NCI-H226 (cell line): ENCODE measurements around the gene DLG3.
"Not testable (repeated sequence)": the region's sequence is repeated elsewhere in the genome, so short reads cannot be mapped to it uniquely, and the experiment has no call there.

ENCODE experiments used
- DNase-seq: peaks from one replicate; pipeline ENCODE4 v3.0.0-alpha.2; 2015

The DLG3 gene

DNA sequence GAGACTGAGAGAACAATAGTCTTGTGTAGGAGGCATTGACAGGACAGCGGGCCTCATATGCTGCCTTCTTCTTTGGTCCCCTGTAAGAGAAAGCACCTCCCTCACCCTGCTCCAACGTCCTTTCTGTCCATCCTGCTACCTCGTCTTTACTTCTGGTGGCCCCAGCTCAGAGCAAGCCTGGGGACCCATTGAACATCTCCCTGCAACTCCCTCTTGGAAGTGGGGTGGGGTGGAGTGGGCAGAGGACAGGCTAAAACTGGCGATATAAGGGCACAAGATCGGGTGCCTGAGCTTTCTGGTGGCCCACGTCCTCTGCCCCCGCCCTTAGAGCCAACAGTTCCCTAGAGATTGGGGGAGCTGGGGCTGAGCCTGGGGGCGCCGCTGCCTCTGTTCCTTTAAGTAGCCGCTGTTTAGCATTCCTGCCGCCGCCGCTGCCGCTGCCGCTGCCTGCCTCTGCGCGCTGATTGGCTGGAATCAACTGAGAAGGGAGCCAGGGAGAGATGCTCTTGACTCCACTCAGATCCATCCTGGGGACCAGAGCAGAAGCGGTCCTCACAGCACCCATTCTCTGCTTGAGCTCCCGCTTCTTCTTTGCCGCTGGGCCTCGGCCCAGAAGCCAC is at the start of gene DLG3:
TSS of gene DLG3 (plus strand) at position 510 of the 620 bp plus-strand sequence. CDS start 367 bp downstream, outside the sequence.
- no peak for DNase-seq

DNA sequence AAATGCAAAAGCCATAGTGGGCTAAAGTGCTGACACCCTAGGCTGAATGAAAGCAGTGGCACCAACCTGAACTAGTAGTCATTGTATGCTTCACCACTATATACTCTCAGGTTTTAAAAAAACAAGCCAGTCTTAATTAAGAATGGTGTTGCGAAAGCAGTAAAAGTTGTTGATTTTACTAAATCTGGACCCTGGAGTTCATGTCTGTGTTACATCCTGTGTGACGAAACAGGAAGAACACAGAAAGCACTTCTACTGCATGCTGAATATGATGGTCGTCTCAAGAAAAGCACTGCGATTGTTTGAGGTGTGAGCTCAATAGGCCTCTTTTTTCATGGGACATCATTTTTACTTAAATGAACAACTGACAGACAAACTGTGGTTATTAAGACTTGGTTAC is 45.7 kb upstream of the DLG3 start:
- no peak for DNase-seq

DNA sequence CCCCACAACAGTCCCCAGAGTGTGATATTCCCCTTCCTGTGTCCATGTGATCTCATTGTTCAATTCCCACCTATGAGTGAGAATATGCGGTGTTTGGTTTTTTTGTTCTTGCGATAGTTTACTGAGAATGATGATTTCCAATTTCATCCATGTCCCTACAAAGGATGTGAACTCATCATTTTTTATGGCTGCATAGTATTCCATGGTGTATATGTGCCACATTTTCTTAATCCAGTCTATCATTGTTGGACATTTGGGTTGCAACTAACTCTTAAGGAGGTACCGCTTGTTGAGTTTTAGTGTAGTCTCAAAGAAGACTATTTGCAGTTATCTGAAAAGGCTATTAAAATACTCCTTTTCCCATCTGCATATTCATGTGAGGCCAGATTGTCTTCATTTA is 44.5 kb upstream of the DLG3 start:
- not testable (repeated sequence) for DNase-seq

DNA sequence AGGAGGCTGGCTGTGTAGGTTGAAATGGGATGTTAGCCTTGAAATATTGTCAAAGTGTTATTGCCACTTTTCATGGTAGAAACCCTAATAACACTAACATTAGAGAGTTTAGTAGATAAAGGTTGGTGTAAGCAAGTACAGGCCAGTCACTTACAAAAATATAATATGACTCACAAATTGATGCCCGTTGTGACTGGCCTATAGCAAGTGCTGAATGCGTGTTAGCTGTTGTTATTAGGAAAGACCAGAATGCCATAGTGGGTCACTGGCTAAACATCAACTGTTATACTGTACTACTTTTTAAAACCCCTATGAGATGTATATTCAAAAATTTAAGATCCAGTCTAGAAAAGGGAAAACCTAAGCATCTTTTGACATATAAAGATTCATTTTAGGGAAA is 41.9 kb upstream of the DLG3 start:
- DNase-seq, result no peak

DNA sequence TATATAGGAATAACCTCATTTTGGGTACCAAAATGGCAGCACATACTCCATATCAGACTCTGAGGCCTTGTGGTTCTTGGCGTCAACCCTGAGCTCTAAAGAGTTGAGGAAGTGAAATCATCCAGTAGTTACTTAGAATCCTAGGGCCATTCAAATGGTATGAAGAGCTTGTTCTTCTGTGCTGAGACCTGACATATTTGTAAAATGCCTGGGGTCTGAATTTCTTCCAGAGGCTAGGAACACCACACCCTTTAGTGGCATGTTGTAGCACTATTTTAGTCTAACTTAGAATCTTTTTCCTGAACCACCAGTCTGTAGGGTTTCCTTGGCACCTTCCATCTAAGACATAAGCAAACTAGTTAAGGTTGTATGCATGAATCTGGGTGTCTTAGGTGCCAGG is 39.6 kb upstream of the DLG3 start:
- DNase-seq, result no peak

DNA sequence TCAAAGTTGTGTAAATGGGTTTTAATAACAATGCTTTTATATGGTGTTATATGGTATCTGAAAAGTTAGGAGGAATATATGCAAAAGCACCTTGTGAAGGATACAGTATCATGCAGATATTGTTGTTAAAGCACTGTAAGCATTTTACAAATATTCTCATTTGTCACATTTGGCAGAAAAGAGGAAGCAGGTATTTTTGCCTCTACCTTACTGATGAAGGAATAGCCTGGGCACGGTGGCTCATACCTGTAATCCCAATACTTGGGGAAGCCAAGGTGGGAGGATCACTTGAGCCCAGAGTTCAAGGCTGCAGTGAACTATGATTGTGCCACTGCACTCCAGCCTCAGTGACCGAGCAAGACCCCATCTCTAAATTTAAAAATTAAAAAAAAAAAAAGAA is 33.7 kb upstream of the DLG3 start:
- no peak for DNase-seq

DNA sequence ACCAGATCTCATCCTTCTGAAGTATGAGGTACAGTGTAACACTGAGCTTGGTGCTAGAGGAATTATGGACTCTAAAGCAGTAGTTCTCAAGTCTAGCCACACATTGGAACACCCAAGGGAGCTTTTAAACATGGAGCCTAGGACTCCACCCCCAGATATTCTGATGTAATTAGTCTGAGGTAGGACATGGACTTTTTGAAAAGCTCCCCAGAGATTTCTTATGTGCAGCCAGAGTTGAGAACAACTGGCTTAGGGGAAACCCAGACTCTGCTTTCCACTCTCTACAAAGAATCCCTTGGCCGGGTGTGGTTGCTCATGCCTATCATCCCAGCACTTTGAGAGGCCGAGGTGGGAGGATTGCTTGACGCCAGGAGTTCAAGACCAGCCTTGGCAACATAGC is 33.2 kb upstream of the DLG3 start:
- no peak for DNase-seq

DNA sequence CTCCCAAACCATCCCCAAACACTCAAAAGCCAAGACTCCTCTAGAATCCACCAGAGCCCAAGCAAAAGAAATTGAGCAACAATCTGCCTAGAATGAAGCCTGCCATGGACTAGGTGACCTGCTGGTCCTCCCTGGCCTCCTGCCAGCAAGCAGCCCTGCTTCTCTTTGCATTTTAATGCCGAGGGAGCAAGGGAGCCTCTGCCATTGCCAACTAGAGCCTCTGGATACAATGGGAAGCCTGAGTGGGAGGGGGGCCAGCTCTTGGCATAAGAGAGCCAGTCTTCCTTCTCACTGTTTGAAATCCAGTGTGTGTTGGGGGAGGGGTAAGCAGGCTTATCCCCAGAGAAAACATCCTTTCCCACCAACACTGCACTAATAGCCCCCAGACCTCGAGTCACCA is 23.0 kb upstream of the DLG3 start:
- DNase-seq, result no peak

DNA sequence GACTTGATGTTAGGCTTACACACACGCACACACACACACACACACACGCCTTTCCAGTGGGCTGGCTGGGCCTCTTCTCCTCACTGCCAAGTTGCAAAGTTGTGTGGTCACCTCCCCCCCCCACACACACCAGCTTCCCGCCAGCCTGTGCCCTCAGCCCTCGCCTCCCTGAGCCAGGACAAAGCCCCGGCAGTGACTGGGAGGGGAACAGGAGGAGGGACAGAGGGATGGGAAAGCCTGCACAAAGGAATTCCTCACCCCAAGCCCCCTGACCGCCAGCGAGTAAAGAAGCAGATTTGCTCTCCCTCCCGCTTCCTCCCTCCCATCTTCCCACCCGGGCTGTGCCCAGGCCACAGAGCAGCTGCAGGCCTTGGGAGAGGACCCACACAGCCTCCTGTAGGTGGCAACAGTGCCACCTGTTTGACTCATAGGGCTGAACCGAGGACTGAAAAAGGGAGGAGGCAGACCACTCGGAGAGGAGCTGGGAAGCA is 21.7 kb upstream of the DLG3 start, which contains the start of gene GDPD2:
TSS of gene GDPD2 (plus strand) at position 464 of the 491 bp plus-strand sequence. CDS start 1,671 bp downstream, outside the sequence.
- DNase-seq, result no peak

DNA sequence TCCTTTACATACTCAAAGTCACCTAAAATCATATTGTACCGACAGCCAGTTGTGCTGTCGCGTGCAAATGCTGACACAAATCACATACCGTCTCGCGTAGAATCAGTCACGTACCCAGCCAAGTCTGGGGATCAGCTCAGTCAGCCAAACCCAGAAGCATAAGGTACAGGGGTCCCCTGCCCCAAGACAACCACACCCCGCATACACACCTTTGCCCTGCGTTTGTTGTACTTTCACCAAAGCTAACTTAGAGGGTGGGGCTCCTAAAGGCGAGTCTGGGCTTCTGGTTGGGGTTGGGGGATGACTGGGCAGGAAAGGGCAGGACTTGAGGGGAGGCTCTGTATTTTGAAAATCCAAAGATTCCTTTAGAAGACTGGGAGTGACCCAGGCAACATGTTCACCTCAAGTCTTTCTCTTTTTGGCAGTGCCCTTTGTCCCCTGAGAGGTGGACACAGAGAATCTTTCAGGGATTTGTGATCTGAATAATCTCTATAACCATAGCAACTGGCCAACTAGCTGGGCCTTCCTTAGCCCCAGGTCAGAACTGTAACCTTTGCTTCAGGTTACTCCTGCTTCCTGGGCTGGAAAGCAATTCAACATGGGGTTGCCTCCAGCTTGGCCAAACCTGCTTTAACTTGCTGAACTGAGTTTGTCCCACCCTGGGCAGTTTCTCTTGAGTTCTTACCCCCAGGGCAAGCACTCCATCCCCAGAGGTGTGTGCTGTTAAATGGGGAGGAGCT is 20.5 kb upstream of the DLG3 start:
- no peak for DNase-seq

DNA sequence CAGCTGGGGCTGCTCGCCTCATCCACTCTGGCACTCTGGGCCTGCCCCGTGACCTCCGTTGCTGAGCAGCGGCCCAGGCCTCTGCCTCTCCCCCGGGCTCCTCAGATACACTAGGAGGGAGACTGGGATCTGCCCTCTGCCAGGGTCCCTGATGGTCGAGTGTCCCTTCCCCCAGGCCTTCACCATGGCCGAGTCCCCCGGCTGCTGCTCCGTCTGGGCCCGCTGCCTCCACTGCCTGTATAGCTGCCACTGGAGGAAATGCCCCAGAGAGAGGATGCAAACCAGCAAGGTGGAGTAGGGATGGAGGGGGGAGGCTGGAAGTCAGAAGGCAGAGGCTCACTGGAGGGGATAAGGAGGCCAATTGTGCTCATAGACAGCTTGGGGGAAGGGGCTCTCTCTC is 19.8 kb upstream of the DLG3 start:
- DNase-seq, result no peak

DNA sequence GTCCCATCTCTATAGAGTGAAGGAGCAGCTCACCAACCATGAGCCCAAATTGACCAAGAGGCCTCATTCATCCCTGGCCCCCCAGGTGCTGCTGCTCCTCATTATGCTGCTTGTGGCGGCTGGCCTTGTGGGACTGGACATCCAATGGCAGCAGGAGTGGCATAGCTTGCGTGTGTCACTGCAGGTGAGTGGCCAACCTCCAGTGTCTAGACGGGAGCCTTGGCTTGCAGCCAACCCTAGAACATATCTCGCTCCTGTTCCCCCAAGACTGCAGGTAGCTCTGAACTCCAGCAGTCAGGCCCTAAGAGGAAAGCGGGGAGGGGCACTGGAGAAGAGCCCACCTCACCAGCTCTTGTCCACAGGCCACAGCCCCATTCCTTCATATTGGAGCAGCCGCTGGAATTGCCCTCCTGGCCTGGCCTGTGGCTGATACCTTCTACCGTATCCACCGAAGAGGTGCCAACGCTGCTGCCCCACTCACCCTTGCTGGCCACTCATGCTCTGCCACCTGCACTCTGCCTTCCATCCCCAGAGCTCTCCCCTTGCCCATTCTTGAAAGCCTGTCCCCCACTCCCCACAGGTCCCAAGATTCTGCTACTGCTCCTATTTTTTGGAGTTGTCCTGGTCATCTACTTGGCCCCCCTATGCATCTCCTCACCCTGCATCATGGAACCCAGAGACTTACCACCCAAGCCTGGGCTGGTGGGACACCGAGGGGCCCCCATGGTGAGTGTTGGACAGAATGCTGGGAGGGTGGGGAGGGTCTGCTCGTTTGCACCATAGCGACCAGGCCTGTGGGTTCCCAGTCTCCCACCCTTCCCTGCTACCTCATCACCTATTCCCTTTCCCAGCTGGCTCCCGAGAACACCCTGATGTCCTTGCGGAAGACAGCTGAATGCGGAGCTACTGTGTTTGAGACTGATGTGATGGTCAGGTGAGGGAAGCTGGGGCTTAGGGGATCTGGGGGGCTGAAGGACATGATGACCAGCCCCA is 18.1 kb upstream of the DLG3 start:
- no peak for DNase-seq

DNA sequence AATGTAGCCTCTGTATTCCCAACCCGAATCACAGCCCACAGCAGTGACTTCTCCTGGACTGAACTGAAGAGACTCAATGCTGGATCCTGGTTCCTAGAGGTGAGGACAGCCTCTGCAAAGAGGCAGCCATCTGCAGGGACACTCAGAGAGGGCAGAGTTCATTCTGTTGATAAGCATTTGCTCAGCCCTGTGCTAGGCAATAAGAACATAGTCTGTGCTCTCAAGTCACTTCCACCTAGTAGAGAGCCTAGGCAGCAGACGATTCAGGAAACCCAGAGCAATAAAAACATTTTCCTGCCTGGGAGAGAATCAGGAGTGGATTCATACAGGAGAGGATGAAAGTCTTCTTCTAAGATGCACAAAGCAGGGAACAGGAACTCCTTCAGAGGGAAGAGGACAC is 17.3 kb upstream of the DLG3 start:
- DNase-seq, result no peak

DNA sequence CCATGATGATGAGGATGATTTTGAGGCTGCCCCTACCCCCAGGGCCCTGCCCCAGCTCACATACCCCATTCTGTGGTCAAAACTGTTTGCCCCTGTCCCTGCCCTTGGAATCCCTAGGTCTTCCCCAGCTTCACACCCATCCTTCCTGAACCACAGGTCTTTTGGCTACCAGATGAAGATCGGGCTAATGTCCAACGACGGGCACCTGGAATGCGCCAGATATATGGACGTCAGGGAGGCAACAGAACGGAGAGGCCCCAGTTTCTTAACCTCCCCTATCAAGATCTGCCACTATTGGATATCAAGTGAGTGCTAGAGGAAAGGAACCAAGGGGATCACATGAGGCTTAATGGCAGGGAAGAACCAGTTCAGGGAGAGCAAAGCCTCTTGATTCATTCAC is 14.9 kb upstream of the DLG3 start:
- no peak for DNase-seq

DNA sequence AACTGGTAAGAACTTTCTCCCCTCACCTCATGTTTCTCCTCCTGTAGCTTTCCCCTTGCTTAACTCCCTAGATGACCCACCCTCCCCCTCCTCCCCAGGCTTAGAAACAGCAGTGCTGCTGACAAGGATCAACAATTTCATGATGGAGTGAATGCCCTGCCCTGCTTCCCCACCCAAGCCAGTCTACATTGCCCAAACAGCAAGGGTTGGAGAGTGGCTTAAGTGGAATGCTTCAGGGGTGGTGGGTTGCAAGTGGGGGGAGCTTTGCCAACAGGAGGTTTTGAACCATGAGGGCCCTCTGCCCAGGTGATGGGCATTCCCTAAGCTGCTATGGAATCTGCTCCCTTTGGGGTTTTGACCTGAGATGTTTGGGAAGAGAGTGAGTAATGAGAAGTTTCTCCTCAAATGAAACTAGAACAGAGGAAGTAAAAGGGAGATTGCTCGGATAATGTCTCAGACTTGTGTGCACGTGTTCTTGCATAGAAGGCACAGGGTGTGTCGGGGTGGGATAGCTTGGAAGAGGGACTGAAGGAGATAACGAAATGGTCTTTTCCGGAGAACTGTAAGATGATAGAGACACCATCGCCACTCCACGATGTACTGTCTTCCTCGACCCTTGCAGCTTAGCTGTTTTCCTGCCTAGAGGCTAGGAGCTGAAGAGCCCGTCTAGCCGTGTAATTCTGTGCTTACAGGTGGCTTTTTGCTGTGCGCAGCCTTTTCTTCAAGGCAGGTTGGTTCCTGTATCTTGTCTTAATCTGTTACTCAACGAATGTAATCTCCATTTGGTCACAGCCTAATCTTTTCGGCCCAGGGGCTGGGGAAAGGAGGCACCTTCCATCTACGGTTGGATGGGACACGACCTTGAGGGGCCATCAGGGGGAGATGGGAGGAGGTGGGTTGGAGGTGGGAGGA is 11.4 kb upstream of the DLG3 start:
- DNase-seq, result no peak

DNA sequence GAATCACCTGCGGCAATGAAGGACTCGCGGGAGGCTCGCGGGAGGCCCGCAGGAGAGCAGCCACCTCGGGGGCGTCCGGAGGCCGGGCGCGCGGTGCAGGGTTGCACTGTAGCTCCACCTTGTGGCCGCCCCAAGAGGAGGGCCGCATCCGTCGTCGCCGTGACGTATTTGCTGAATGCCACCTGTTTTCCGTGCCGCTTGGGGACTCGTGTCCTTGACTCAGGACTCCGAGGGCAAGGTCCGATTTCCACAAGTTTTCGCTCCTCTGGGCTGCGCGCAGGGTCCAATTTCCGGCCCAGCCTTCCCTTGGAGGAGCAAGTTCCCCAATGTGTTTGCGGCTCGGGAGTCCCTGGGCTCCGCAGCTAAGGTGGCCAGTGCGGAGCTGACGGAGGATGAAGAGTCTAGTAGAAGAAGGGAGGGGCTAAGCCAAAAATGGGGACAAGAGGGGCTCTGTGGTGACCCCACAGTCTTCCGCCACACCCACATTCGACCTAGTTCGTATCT is 10.7 kb upstream of the DLG3 start:
- DNase-seq, result no peak

DNA sequence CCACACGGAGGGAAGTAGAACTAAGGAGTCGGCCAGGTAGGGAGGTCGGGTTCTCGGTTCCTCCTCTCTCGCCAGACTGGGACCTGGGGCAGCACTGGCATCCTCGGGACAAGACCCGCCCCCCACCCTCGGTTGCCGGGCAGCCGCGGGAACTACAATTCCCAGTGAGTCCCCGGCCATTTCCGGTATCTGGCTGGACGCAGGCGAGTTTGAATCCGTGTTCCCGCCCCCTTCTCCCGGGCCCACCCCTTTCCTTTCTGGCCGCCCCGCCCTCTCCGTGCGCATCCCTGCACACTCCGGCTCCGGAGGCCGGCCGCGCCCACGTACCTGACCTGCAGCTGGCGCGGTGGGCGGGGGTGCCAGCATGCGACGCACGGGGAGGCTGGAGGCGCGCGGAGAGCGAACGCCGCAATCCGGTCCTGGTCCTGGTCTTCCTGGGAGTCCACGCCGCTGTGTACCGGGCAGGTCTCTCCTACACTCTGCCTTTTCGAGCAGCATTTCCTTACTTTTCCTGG is 10.2 kb upstream of the DLG3 start:
- DNase-seq, result peak; percentile 60

DNA sequence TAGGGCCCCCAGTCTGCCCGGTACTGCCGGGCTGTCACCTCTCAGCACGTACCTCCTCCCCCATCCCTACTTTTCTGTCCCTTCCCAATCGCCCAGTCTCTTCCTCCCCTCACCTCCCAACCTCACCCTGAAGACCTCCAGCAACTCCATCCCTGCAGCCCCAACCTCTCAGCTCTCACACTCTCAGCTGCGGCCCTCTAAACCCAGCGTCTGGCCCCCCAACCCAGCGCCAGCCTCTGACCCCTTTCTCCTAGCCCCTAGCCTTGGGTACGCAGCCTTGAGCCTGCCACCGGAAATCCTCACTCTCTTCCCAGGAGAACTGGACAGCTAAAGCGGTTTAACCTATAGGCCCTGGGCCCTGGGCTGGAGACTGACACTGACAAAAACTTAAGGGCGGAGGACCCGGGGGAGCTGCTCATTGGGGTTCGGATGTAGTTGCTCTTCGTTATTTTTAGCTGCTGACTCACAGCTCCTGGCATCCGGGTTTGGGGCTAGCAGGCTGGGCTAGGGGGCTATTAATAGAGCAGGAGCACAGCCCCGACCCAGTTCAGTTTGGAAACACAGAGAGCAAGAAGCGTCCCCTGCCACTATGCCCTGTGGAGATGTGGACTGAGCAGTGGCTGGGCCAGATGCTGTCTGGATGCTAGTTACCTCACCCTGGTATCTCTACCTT is 9.6 kb upstream of the DLG3 start:
- DNase-seq, result no peak

DNA sequence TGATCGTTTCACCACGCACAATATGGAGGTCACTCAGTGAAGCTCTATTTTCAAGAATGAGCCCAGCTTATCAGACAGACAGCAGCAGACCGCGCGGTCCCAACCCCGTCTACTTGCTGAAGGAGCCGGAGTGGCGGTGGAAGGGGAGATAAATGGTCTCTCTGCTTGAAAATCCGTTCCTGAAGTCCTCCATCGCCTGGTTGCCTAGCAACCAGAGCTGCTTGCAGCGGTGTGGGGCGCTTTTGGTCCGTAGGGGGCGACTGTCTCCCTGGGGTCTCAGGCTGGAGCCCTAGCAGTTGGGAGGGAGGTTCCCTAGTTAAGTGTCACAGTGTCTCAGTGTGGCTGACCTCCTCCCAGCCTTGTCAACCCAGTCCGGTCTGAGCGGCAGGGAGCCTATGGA is 8.3 kb upstream of the DLG3 start:
- no peak for DNase-seq

DNA sequence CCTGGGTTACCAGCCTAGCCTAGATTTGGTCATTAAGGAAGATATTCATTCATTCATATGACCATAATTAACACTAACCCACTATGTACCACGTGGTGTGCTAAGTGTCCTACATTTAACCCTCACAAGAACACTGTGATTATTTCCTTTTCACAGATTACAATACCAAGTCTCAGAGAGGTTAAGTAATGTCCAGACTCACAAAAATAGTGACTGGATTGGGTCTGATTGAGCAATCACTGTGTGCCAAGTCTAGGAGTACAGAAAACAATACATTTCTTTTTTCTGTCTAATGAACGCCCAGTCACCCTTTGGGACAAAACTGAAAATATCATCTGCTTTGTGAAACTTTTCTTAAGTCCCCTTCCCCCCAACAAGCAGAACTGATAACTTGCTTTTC is 7.6 kb upstream of the DLG3 start:
- DNase-seq, result no peak
